ENCODE results near the gene ECD.

DNA sequence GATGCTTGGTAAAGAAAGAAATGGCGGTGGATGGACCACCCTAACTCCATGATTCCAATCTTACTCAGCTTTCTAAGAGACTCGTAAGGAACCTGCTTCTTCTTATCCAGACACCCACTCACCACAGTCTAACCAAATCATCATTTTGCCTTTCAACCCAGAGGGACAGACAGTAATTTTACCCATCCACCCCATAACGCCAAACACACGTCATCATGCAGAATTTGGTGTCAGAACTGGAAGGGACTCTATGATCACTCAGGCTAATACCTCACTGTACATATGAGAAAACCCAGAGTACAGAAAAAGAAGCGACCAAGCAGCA lies 388 bp downstream of the ECD start:
- TF ChIP-seq, protein P1, sequence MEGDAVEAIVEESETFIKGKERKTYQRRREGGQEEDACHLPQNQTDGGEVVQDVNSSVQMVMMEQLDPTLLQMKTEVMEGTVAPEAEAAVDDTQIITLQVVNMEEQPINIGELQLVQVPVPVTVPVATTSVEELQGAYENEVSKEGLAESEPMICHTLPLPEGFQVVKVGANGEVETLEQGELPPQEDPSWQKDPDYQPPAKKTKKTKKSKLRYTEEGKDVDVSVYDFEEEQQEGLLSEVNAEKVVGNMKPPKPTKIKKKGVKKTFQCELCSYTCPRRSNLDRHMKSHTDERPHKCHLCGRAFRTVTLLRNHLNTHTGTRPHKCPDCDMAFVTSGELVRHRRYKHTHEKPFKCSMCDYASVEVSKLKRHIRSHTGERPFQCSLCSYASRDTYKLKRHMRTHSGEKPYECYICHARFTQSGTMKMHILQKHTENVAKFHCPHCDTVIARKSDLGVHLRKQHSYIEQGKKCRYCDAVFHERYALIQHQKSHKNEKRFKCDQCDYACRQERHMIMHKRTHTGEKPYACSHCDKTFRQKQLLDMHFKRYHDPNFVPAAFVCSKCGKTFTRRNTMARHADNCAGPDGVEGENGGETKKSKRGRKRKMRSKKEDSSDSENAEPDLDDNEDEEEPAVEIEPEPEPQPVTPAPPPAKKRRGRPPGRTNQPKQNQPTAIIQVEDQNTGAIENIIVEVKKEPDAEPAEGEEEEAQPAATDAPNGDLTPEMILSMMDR (IDR thresholded peaks at IDR 0.05; ENCODE audit: low read depth, low read length), result no peak
- no peak for TF ChIP-seq EZH2phosphoT487 (IDR thresholded peaks at IDR 0.05; ENCODE audit: low read depth)

All from OCI-LY3 (cell line).